ENCODE measurements around the gene MCM7. TPM values are rescaled to one million over a fixed set of nuclear protein-coding genes. Genes with fewer than 3 reads are reported as not detected.

MCM7 gene
- total RNA-seq, 2 donors from 2014 or later = 205 to 388 TPM

DNA sequence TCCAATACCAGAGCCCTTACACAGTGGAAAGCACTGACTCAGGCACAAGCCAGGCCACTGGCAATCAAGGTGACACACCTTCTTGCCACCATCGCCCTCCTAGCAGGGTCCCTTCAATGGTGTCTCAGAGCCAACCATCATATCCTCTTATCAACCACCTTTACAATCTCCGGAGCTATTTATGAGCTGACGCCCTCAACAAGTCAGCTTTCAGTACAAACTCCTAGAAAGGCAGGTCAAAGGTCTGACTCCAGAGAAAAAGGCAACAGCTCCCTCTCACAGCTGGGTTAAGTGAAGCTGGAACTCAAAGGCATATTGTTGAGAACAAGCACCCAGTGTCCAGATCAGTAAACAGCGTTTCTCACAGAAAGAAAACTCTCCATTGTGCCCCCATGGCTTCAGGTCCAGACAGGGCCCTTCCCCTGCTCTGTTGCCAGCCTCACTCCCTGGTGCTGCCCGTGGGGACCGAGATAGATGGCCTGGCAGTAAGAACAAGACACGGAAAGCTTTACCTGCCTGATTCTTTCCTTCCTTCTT is 22.1 kb downstream of the MCM7 start:
- ATAC-seq (replicated peaks) = no peak
- H3K36me3 Mint-ChIP-seq (ENCODE audit: low read depth) = peaks cover 59% of the 10 kb centered on the region
- H3K4me3 Mint-ChIP-seq = no peak overlapping the region
- no peak overlapping the region for H3K27ac Mint-ChIP-seq
- H3K27me3 Mint-ChIP-seq = no peaks in the 10 kb centered on the region
- no peaks in the 10 kb centered on the region for H3K9me3 Mint-ChIP-seq
- H3K4me1 Mint-ChIP-seq = peaks cover 19% of the 10 kb centered on the region

- Mint-ChIP-seq H3K27me3 (no peaks in the 10 kb centered on the region), H3K4me1 (peaks cover 16% of the 10 kb centered on the region), H3K4me3 (no peak overlapping the region), H3K9me3 (peaks cover 3% of the 10 kb centered on the region), H3K36me3 (ENCODE audit: low read depth) (peaks cover 78% of the 10 kb centered on the region), H3K27ac (no peak overlapping the region)
- ATAC-seq (replicated peaks) = no peak
Observed at GRCh38 chr7:100077205-100077604, 24.0 kb downstream of the MCM7 start.

DNA sequence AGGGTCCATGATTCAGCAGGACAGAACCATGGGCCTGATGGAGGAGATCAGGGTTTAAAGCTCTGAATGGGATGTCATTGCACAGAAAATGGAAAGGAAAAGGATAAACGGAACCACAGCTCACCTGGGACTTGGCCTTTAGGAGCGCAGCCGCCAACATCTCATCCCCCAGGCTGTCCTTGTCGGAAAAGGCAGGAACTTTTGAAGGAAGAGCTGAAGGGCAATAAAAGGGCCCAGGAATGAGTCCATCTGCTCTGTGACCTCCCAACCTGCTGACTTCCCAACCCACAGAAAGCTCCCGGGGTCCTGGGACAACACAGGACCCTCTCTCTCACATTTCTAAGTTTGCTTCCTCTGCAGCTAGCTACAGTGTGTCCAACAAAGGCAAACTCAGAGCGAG is 25.8 kb downstream of the MCM7 start:
- Mint-ChIP-seq H3K27ac (no peak overlapping the region), H3K4me3 (no peak overlapping the region), H3K4me1 (peaks cover 14% of the 10 kb centered on the region), H3K36me3 (ENCODE audit: low read depth) (peaks cover 90% of the 10 kb centered on the region), H3K27me3 (no peaks in the 10 kb centered on the region), H3K9me3 (peaks cover 18% of the 10 kb centered on the region)
- ATAC-seq (replicated peaks) = no peak

DNA sequence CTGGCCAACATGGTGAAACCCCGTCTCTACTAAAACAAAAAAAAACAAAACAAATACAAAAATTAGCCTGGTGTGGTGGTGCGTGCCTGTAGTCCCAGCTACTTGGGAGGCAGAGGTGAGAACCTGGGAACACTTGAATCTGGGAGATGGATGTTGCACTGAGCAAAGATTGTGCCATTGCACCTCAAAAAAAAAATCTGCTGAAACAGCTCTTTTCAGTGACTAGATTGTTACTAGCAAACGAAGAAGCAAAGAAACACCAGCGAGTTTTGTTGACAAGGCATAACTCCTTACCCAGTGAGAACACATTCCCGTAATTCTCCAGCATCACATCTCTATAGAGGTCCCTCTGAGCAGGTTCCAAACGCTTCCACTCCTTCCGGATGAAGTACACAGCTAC is 26.4 kb downstream of the MCM7 start:
- H3K27ac Mint-ChIP-seq = no peak overlapping the region
- H3K27me3 Mint-ChIP-seq = no peaks in the 10 kb centered on the region
- no peak for ATAC-seq (replicated peaks)
- H3K4me3 Mint-ChIP-seq = no peak overlapping the region
- H3K4me1 Mint-ChIP-seq = peaks cover 14% of the 10 kb centered on the region
- H3K36me3 Mint-ChIP-seq (ENCODE audit: low read depth) = peaks cover 96% of the 10 kb centered on the region
- peaks cover 18% of the 10 kb centered on the region for H3K9me3 Mint-ChIP-seq

DNA sequence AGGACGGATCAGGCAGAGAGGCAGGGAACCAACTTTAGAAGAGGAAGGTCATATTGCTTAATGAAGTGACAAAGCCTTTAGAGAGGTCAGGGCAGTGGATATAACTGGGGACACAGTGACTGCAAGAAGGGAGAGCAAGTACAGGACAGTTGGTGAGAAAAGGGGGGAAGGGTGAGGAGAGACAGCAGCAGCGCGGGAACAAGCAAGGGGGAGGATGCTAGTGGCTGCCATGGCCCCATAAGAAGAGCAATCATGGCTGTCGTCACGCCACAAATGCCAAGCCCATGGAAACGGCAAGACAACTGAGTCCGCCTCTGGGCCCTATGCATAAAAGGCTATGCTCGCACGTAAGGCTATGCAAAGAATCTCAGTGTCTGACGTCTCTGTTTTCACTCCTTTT is 28.7 kb downstream of the MCM7 start:
- no peaks in the 10 kb centered on the region for H3K27me3 Mint-ChIP-seq
- H3K36me3 Mint-ChIP-seq (ENCODE audit: low read depth) = peaks cover 87% of the 10 kb centered on the region
- ATAC-seq (replicated peaks) = no peak

GRCh38 chr7:100071018-100071723 is 30.0 kb downstream of the MCM7 start:
- no peak for ATAC-seq (replicated peaks)
- H3K4me3 Mint-ChIP-seq = no peak overlapping the region
- peaks cover 5% of the 10 kb centered on the region for H3K4me1 Mint-ChIP-seq
- H3K9me3 Mint-ChIP-seq = peaks cover 18% of the 10 kb centered on the region
- no peaks in the 10 kb centered on the region for H3K27me3 Mint-ChIP-seq
- no peak overlapping the region for H3K27ac Mint-ChIP-seq
- H3K36me3 Mint-ChIP-seq (ENCODE audit: low read depth) = peaks cover 76% of the 10 kb centered on the region

More for the DNA sequence above, 28.7 kb downstream of the MCM7 start:
- H3K9me3 Mint-ChIP-seq = peaks cover 18% of the 10 kb centered on the region
- no peak overlapping the region for H3K4me3 Mint-ChIP-seq
- no peak overlapping the region for H3K27ac Mint-ChIP-seq
- peaks cover 5% of the 10 kb centered on the region for H3K4me1 Mint-ChIP-seq

- peaks cover 64% of the 10 kb centered on the region for H3K36me3 Mint-ChIP-seq (ENCODE audit: low read depth)
- no peak overlapping the region for H3K4me3 Mint-ChIP-seq
- no peaks in the 10 kb centered on the region for H3K27me3 Mint-ChIP-seq
- H3K9me3 Mint-ChIP-seq = peaks cover 18% of the 10 kb centered on the region
- no peak overlapping the region for H3K27ac Mint-ChIP-seq
- ATAC-seq (replicated peaks) = no peak
- H3K4me1 Mint-ChIP-seq = peaks cover 5% of the 10 kb centered on the region
Observed at GRCh38 chr7:100069991-100070390, 31.2 kb downstream of the MCM7 start.

- Mint-ChIP-seq H3K9me3 (peaks cover 13% of the 10 kb centered on the region), H3K27ac (no peak overlapping the region), H3K4me3 (no peak overlapping the region), H3K27me3 (no peaks in the 10 kb centered on the region), H3K4me1 (peaks cover under 1% of the 10 kb centered on the region), H3K36me3 (ENCODE audit: low read depth) (peaks cover 51% of the 10 kb centered on the region)
- ATAC-seq (replicated peaks) = no peak
Observed at GRCh38 chr7:100066953-100067352, 34.2 kb downstream of the MCM7 start.

DNA sequence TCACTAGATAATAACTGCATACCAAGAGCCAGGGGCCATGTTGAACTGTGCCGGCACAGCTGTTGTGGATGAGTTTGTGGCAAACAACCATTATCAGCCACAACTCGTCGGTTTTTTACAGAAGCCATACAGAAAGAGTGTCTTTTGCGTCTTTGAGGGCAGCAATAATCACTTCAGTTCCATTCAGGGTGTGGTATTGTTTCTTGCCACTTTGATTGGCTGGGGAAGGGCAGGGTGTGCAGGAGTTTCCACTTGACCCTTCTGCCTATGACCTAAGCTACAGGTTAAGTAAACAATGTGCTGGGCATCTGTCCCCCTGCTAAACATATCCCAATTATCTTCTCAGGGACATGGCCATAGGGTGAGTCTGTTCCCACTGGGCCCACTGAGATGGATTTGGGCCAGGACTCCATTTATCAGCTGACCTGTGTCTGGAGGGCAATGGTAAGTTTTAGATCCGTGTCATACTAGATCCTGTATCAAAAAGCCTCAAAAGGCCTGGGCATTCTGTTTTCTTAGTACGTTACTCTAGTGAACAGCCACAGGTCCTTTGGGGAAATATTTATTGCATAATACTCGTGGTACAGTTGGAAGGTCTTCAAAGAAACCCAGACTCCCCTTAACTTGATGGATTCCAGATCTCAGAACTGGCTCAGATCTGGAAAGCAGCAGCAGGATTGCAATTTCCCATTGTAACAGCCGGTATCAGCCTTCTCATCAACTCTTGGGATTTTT is 35.6 kb downstream of the MCM7 start:
- peaks cover 2% of the 10 kb centered on the region for H3K9me3 Mint-ChIP-seq
- no peak overlapping the region for H3K27ac Mint-ChIP-seq
- no peaks in the 10 kb centered on the region for H3K4me1 Mint-ChIP-seq
- peaks cover 50% of the 10 kb centered on the region for H3K36me3 Mint-ChIP-seq (ENCODE audit: low read depth)
- no peaks in the 10 kb centered on the region for H3K27me3 Mint-ChIP-seq
- no peak for ATAC-seq (replicated peaks)
- no peak overlapping the region for H3K4me3 Mint-ChIP-seq

DNA sequence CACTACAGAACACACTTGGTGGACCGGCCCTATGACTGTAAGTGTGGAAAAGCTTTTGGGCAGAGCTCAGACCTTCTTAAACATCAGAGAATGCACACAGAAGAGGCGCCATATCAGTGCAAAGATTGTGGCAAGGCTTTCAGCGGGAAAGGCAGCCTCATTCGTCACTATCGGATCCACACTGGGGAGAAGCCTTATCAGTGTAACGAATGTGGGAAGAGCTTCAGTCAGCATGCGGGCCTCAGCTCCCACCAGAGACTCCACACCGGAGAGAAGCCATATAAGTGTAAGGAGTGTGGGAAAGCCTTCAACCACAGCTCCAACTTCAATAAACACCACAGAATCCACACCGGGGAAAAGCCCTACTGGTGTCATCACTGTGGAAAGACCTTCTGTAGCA is 37.0 kb downstream of the MCM7 start:
- ATAC-seq (replicated peaks) = no peak
- Mint-ChIP-seq H3K36me3 (ENCODE audit: low read depth) (peaks cover 44% of the 10 kb centered on the region), H3K9me3 (no peaks in the 10 kb centered on the region), H3K4me3 (no peak overlapping the region), H3K27ac (no peak overlapping the region), H3K27me3 (no peaks in the 10 kb centered on the region), H3K4me1 (no peaks in the 10 kb centered on the region)

GRCh38 chr7:100063376-100063775 is 37.8 kb downstream of the MCM7 start:
- H3K9me3 Mint-ChIP-seq = no peaks in the 10 kb centered on the region
- no peak for ATAC-seq (replicated peaks)
- H3K27ac Mint-ChIP-seq = no peak overlapping the region
- no peak overlapping the region for H3K4me3 Mint-ChIP-seq
- H3K27me3 Mint-ChIP-seq = no peaks in the 10 kb centered on the region
- no peaks in the 10 kb centered on the region for H3K4me1 Mint-ChIP-seq
- peaks cover 48% of the 10 kb centered on the region for H3K36me3 Mint-ChIP-seq (ENCODE audit: low read depth)

- no peaks in the 10 kb centered on the region for H3K4me1 Mint-ChIP-seq
- H3K27me3 Mint-ChIP-seq = no peaks in the 10 kb centered on the region
- H3K36me3 Mint-ChIP-seq (ENCODE audit: low read depth) = peaks cover 57% of the 10 kb centered on the region
- H3K27ac Mint-ChIP-seq = no peak overlapping the region
- H3K4me3 Mint-ChIP-seq = no peak overlapping the region
- H3K9me3 Mint-ChIP-seq = no peaks in the 10 kb centered on the region
- no peak for ATAC-seq (replicated peaks)
Observed at GRCh38 chr7:100061518-100062193, 39.5 kb downstream of the MCM7 start.

- H3K4me1 Mint-ChIP-seq = no peaks in the 10 kb centered on the region
- no peaks in the 10 kb centered on the region for H3K9me3 Mint-ChIP-seq
- no peak overlapping the region for H3K4me3 Mint-ChIP-seq
Observed at GRCh38 chr7:100059251-100059739, 41.9 kb downstream of the MCM7 start.

DNA sequence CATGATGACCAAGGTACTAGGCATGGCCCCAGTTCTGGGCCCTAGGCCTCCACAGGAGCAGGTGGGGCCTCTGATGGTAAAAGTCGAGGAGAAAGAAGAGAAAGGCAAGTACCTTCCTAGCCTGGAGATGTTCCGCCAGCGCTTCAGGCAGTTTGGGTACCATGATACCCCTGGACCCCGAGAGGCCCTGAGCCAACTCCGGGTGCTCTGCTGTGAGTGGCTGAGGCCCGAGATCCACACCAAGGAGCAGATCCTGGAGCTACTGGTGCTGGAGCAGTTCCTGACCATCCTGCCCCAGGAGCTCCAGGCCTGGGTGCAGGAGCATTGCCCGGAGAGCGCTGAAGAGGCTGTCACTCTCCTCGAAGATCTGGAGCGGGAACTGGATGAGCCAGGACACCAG is 44.2 kb downstream of the MCM7 start:
- H3K4me3 Mint-ChIP-seq = no peak overlapping the region
- H3K9me3 Mint-ChIP-seq = no peaks in the 10 kb centered on the region
- no peak for ATAC-seq (replicated peaks)
- H3K27me3 Mint-ChIP-seq = no peaks in the 10 kb centered on the region
- peaks cover 40% of the 10 kb centered on the region for H3K36me3 Mint-ChIP-seq (ENCODE audit: low read depth)
- no peaks in the 10 kb centered on the region for H3K4me1 Mint-ChIP-seq
- no peak overlapping the region for H3K27ac Mint-ChIP-seq

More at GRCh38 chr7:100059251-100059739, 41.9 kb downstream of the MCM7 start:
- Mint-ChIP-seq H3K27me3 (no peaks in the 10 kb centered on the region), H3K36me3 (ENCODE audit: low read depth) (peaks cover 57% of the 10 kb centered on the region), H3K27ac (no peak overlapping the region)
- no peak for ATAC-seq (replicated peaks)
